Calu3 (cell line): ENCODE measurements around the gene TNPO1. TPM values are rescaled to one million over a fixed set of nuclear protein-coding genes. Genes with fewer than 3 reads are reported as not detected.
A peak's percentile ranks its signal among the peaks of the same experiment; 100 is the strongest.

Source experiments
- Bru-seq: library from RNA; stranded (reverse); fragments of 400-500 nt; gene quantifications from one replicate; lab custom pipeline; 2021; lab: Mats Ljungman, UMichigan
- BruChase-seq, 2 experiments: library from RNA; stranded (reverse); fragments of 400-500 nt; gene quantifications; one replicate each; lab custom pipeline; 2021; lab: Mats Ljungman, UMichigan
- BruUV-seq: library from RNA; stranded (reverse); fragments of 400-500 nt; replicated peaks from 2 replicates; lab custom pipeline; 2021; lab: Mats Ljungman, UMichigan
- CTCF ChIA-PET: fragments of 300-600 bp; sonication (Branson Sonifier 250); formaldehyde crosslinking; loops from one replicate; lab custom pipeline; 2022; ENCODE audit warnings: antibody characterized with exemption; lab: Charles Lee
- DNase-seq: peaks from one replicate; pipeline ENCODE4 v3.0.0; 2022
- H3K27ac Mint-ChIP-seq: one replicate; pipeline ENCODE4 v1.8.0; 2022; ENCODE audit warnings: mixed read lengths; ENCODE audit not compliant: unreplicated experiment
- H3K27me3 Mint-ChIP-seq: one replicate; pipeline ENCODE4 v1.8.0; 2022; ENCODE audit warnings: mixed read lengths; ENCODE audit not compliant: unreplicated experiment
- H3K36me3 Mint-ChIP-seq: one replicate; pipeline ENCODE4 v1.8.0; 2022; ENCODE audit warnings: mild to moderate bottlenecking, moderate library complexity, mixed read lengths; ENCODE audit not compliant: insufficient read depth, unreplicated experiment
- H3K4me1 Mint-ChIP-seq: one replicate; pipeline ENCODE4 v1.8.0; 2022; ENCODE audit warnings: mild to moderate bottlenecking, low read depth, mixed read lengths; ENCODE audit not compliant: unreplicated experiment
- H3K4me3 Mint-ChIP-seq: one replicate; pipeline ENCODE4 v1.8.0; 2022; ENCODE audit warnings: mild to moderate bottlenecking, low read depth, moderate library complexity, mixed read lengths; ENCODE audit not compliant: unreplicated experiment
- H3K9me3 Mint-ChIP-seq: one replicate; pipeline ENCODE4 v1.8.0; 2022; ENCODE audit warnings: low read depth, mixed read lengths; ENCODE audit not compliant: unreplicated experiment
- CTCF ChIP-seq: fragments of 200-600 bp; IDR thresholded peaks from one replicate; pipeline ENCODE4 v1.8.0; 2022; ENCODE audit warnings: antibody characterized with exemption; ENCODE audit not compliant: unreplicated experiment
- intact Hi-C: fragments of 100-400 bp; cut with micrococcal nuclease; formaldehyde crosslinking; loops from one replicate; pipeline ENCODE4 v1.10.0; 2022; ENCODE audit not compliant: unreplicated experiment
- long read RNA-seq: library from polyadenylated mRNA; stranded (forward); transcript quantifications from one replicate; pipeline ENCODE4 v2.0.0, GENCODE V29; 2022
- total RNA-seq: library from RNA; stranded (reverse); gene quantifications from 2 replicates; pipeline ENCODE4 v1.2.3, GENCODE V29; 2022

Gene TNPO1
- total RNA-seq (138 TPM in 2 replicates), Bru-seq, nascent RNA (percentile 97 among the genes with signal in this experiment), BruChase-seq, experiment 1, labeled RNA remaining after a 6-hour chase (percentile 93 among the genes with signal in this experiment), BruChase-seq, experiment 2, labeled RNA remaining after a 2-hour chase (percentile 95 among the genes with signal in this experiment)
- long read RNA-seq, full-length matches to known transcripts, result 2 of 24 reads
- long read RNA-seq, partial matches to known transcripts, result 5 of 24 reads
- long read RNA-seq, other reads (novel, unspliced or antisense), result 17 of 24 reads

- peaks cover 24% of the 10 kb centered on the region for H3K4me1 Mint-ChIP-seq
- CTCF ChIA-PET, result no interaction called here
- BruUV-seq, result no TSS peak
- H3K4me3 Mint-ChIP-seq, result peak within 1 kb of the TSS; percentile 97
- H3K36me3 Mint-ChIP-seq, result peaks cover 32% of the 10 kb centered on the region
- peak within 1 kb of the TSS; percentile 81 for H3K27ac Mint-ChIP-seq
- no peaks in the 10 kb centered on the region for H3K27me3 Mint-ChIP-seq
- DNase-seq, result peak; percentile 95
- peaks cover 4% of the 10 kb centered on the region for H3K9me3 Mint-ChIP-seq
- intact Hi-C loops, result loop anchor here (5.0 to 10.0 kb wide), 2 partner anchors 422 to 449 kb away; no protein-coding TSS in a partner anchor
- no peak for TF ChIP-seq CTCF
These were observed at the start of gene TNPO1 for GRCh38 chr5:72816284-72817075. TSS of gene TNPO1 (plus strand) at chr5:72816661. CDS start at chr5:72816738, 77 bp downstream.

GRCh38 chr5:72767289-72768010 lies 49.0 kb upstream of the TNPO1 start:
- Mint-ChIP-seq H3K4me3 (no peak overlapping the region), H3K27me3 (no peaks in the 10 kb centered on the region), H3K27ac (no peak overlapping the region), H3K36me3 (no peaks in the 10 kb centered on the region), H3K4me1 (peaks cover 6% of the 10 kb centered on the region), H3K9me3 (no peaks in the 10 kb centered on the region)
- no TSS peak for BruUV-seq
- no peak for TF ChIP-seq CTCF
- intact Hi-C loops, result no loop called here
- CTCF ChIA-PET, result no interaction called here
- no peak for DNase-seq

DNA sequence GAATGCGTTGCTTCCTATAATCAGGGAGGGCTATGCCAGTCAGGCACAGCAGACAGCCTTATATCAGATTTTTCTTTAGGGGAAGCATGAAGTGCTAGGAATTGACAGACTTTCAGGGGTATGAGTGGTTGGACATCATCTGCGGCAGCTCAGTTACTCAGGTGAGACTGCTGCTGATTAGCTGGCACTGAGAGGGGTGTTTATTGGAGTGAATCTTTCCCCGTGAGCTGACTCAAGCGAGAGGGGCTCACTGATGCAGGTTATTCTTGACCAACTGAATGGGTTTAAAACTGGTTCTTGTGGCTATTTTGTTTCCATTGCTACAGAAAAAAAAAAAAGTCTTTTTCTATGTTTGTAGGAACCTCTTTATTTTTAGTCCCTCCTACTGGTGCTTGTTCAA lies 46.2 kb upstream of the TNPO1 start:
- Mint-ChIP-seq H3K9me3 (no peaks in the 10 kb centered on the region), H3K4me1 (peaks cover 6% of the 10 kb centered on the region), H3K27me3 (no peaks in the 10 kb centered on the region), H3K4me3 (no peak overlapping the region), H3K27ac (no peak overlapping the region), H3K36me3 (no peaks in the 10 kb centered on the region)
- TF ChIP-seq CTCF, result no peak
- CTCF ChIA-PET, result no interaction called here
- DNase-seq, result no peak
- intact Hi-C loops, result no loop called here
- BruUV-seq, result no TSS peak

DNA sequence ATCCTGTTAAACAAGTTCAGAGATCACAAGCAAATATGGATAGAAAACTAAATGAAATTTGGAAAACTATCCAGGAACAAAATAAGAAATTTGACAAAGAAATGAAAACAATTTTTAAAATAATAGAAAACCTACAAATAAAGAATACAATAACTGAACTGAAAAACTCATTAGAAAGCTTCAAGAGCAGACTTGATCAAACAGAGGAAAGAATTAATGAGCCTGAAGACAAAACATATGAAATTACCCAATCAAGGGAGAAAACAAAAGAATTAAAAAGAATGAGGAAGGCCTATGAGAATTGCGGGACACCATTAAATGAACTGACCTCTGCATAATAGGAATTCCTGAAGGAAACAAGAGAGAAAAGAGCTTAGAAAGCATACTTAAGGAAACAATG lies 39.8 kb upstream of the TNPO1 start:
- no TSS peak for BruUV-seq
- no peak for DNase-seq
- intact Hi-C loops, result no loop called here
- TF ChIP-seq CTCF, result no peak
- no peak overlapping the region for H3K4me3 Mint-ChIP-seq
- H3K4me1 Mint-ChIP-seq, result no peaks in the 10 kb centered on the region
- CTCF ChIA-PET, result no interaction called here
- peaks cover 19% of the 10 kb centered on the region for H3K27me3 Mint-ChIP-seq
- H3K9me3 Mint-ChIP-seq, result peaks cover 7% of the 10 kb centered on the region
- H3K36me3 Mint-ChIP-seq, result no peaks in the 10 kb centered on the region
- no peak overlapping the region for H3K27ac Mint-ChIP-seq
